GM19193 (cell line): ENCODE data around the gene CLINT1.

Experiments
- POLR2A ChIP-seq: IDR thresholded peaks from 4 replicates; pipeline ENCODE4 v1.6.1; 2011; ENCODE audit not compliant: insufficient read depth, insufficient read length; ENCODE audit errors: extremely low read depth

The CLINT1 gene

GRCh38 chr5:157858527-157859226 is at the start of gene CLINT1:
Gene CLINT1, minus strand, starts transcription at chr5:157859145. Its CDS starts 175 bp downstream, at chr5:157858970.
- TF ChIP-seq POLR2A: peak; percentile 66

- no peak for TF ChIP-seq POLR2A
These were observed 49.5 kb upstream of the CLINT1 start for GRCh38 chr5:157908459-157908858.

GRCh38 chr5:157907479-157907878 is 48.5 kb upstream of the CLINT1 start:
- TF ChIP-seq POLR2A: no peak

- TF ChIP-seq POLR2A: no peak
These were observed 44.1 kb upstream of the CLINT1 start for GRCh38 chr5:157903117-157903450.

- TF ChIP-seq POLR2A: no peak
These were observed 43.6 kb upstream of the CLINT1 start for GRCh38 chr5:157902449-157903116.

- TF ChIP-seq POLR2A: no peak
These were observed 41.7 kb upstream of the CLINT1 start for GRCh38 chr5:157900644-157901043.

- TF ChIP-seq POLR2A: no peak
These were observed 34.7 kb upstream of the CLINT1 start for GRCh38 chr5:157893611-157894010.

GRCh38 chr5:157892974-157893373 is 34.0 kb upstream of the CLINT1 start:
- TF ChIP-seq POLR2A: no peak

GRCh38 chr5:157890836-157891597 is 32.1 kb upstream of the CLINT1 start:
- TF ChIP-seq POLR2A: no peak

GRCh38 chr5:157888814-157889532 is 30.0 kb upstream of the CLINT1 start:
- TF ChIP-seq POLR2A: no peak

- no peak for TF ChIP-seq POLR2A
These were observed 27.9 kb upstream of the CLINT1 start for GRCh38 chr5:157886796-157887380.

GRCh38 chr5:157877821-157878220 is 18.9 kb upstream of the CLINT1 start:
- no peak for TF ChIP-seq POLR2A

- no peak for TF ChIP-seq POLR2A
These were observed 15.9 kb upstream of the CLINT1 start for GRCh38 chr5:157874861-157875260.
